C4-2B (cell line): ENCODE results near the gene KRTAP5-5.

Experiments used
- CTCF ChIP-seq: fragments of 450-650 bp; conservative IDR thresholded peaks from 2 replicates; pipeline ENCODE4 v1.5.1; 2017; ENCODE audit warnings: mild to moderate bottlenecking
- ZFX ChIP-seq: fragments of 450-650 bp; IDR thresholded peaks from 2 replicates; pipeline ENCODE4 v1.6.1; 2017

- TF ChIP-seq CTCF = no peak; the same call in 1 of the 2 replicates
- TF ChIP-seq ZFX = no peak
Measured at GRCh38 chr11:1643146-1643690, 13.6 kb downstream of the KRTAP5-5 start.
